GM19238 (cell line): ENCODE data around the gene QKI.

Experiments
- DNase-seq: peaks from one replicate; pipeline ENCODE4 v3.0.0; 2011; ENCODE audit warnings: low spot score; ENCODE audit not compliant: insufficient read length

The QKI gene

GRCh38 chr6:163605385-163606097 is 191.0 kb downstream of the QKI start:
- DNase-seq, result no peak

- DNase-seq, result no peak
These were observed 193.3 kb downstream of the QKI start for GRCh38 chr6:163607792-163608191.

- DNase-seq, result no peak
These were observed 193.7 kb downstream of the QKI start for GRCh38 chr6:163608204-163608644.

GRCh38 chr6:163612200-163612599 is 197.7 kb downstream of the QKI start:
- no peak for DNase-seq

GRCh38 chr6:163613025-163613424 is 198.5 kb downstream of the QKI start:
- no peak for DNase-seq

- no peak for DNase-seq
These were observed 199.2 kb downstream of the QKI start for GRCh38 chr6:163613668-163614067.

GRCh38 chr6:163616452-163616851 is 201.9 kb downstream of the QKI start:
- DNase-seq, result no peak

- no peak for DNase-seq
These were observed 203.0 kb downstream of the QKI start for GRCh38 chr6:163617549-163617948.

- DNase-seq, result no peak
These were observed 205.6 kb downstream of the QKI start for GRCh38 chr6:163620101-163620500.

- DNase-seq, result no peak
These were observed 206.3 kb downstream of the QKI start for GRCh38 chr6:163620670-163621330.

GRCh38 chr6:163625265-163625664 is 210.7 kb downstream of the QKI start:
- DNase-seq, result no peak

- DNase-seq, result no peak
These were observed 211.8 kb downstream of the QKI start for GRCh38 chr6:163626073-163626867.

- no peak for DNase-seq
These were observed 212.9 kb downstream of the QKI start for GRCh38 chr6:163627274-163628062.
